SK-N-MC (cell line): ENCODE results near the gene ARFRP1.

ENCODE experiments used
- EZH2 ChIP-seq: fragments of 200-600 bp; sonication (generic); IDR thresholded peaks from one replicate; pipeline ENCODE4 v1.6.1; 2017; ENCODE audit warnings: antibody characterized with exemption
- POLR2AphosphoS5 ChIP-seq: IDR thresholded peaks from 2 replicates; pipeline ENCODE4 v1.6.1; 2012; ENCODE audit warnings: mild to moderate bottlenecking, low read depth, low read length, borderline replicate concordance

DNA sequence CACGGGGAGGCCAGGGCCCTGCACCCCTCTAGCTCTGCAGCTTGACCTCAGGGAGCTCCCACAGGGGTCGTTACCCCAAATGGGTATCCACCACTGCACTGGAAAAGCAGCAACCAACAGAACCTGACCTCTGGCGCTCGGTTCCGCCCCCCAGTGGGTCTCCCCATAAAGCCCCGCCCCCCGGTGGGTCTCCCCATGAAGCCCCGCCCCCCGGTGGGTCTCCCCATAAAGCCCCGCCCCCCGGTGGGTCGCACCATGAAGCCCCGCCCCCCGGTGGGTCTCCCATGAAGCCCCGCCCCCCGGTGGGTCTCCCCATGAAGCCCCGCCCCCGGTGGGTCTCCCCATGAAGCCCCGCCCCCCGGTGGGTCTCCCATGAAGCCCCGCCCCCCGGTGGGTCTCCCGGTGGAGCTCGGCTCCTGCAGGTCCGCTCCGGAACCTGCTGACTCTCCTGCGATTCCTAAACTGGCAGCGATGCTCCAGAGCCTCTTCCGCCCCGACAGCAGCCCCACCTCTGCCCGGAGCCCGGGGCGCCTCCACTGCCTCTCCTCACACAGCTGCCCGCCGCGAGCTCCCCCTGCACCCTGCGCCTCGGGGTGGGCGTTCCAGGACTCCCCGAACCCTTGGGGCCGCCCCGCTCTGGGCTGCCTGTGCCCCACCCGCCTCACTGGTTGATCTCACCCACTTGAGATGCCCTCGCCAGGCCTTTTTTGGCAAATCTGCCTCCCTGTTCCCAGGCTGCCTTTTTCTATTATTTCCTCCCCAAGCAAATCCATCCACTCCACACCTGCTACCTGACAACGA is 43.9 kb upstream of the ARFRP1 start:
- TF ChIP-seq POLR2AphosphoS5 (no peak), EZH2 (no peak)
